Peyer's patch (tissue), 4 donors: ENCODE results near the gene ANK2. TPM values are rescaled to one million over a fixed set of nuclear protein-coding genes. Genes with fewer than 3 reads are reported as not detected.
A peak's percentile ranks its signal among the peaks of the same experiment; 100 is the strongest.

Experiments used
- DNase-seq, 3 donors: peaks; one replicate each; pipeline ENCODE4 v3.0.0-alpha.2; 2017 to 2019
- H3K27ac ChIP-seq, 4 donors: fragments of 200-600 bp; sonication (generic); one replicate each; pipeline ENCODE4 v1.5.1; 2016 to 2019
- H3K27me3 ChIP-seq, 2 donors: fragments of 200-600 bp; sonication (generic); one replicate each; pipeline ENCODE4 v1.5.1; 2019
- H3K36me3 ChIP-seq, 3 donors: fragments of 200-600 bp; sonication (generic); one replicate each; pipeline ENCODE4 v1.5.1; 2016 to 2019
- H3K4me1 ChIP-seq, 4 donors: fragments of 200-600 bp; sonication (generic); one replicate each; pipeline ENCODE4 v1.5.1; 2016 to 2019
- H3K4me3 ChIP-seq, 4 donors: fragments of 200-600 bp; sonication (generic); 1 replicate in 3 of 4; 2 replicates in 1 of 4; pipeline ENCODE4 v1.5.1; 2016 to 2019; ENCODE audit warnings: mild to moderate bottlenecking in 1 of 4
- H3K9me3 ChIP-seq, 4 donors: fragments of 200-600 bp; sonication (generic); one replicate each; pipeline ENCODE4 v1.5.1; 2016 to 2019; ENCODE audit warnings: mild to moderate bottlenecking in 1 of 4
- POLR2A ChIP-seq, 2 donors: fragments of 450-650 bp; IDR thresholded peaks; one replicate each; pipeline ENCODE4 v1.5.1; 2017; ENCODE audit warnings: antibody characterized with exemption in 2 of 2, mild to moderate bottlenecking in 2 of 2, moderate library complexity in 2 of 2
- total RNA-seq, 4 donors: library from RNA; depleted of rRNA; stranded (reverse); fragments of >200 nt; gene quantifications; one replicate each; pipeline ENCODE4 v1.1.0, GENCODE V29; 2016
- TF ChIP-seq, protein P1 (sequence below), 6 experiments: fragments of 450-650 bp in 4 of 6; fragments of 200-600 bp in 2 of 6; sonication (generic) in 1 of 6; IDR thresholded peaks; one replicate each; pipeline ENCODE4 v1.5.1; 2017 to 2019; ENCODE audit warnings: antibody characterized with exemption in 6 of 6, mild to moderate bottlenecking in 3 of 6, moderate library complexity in 1 of 6

Gene ANK2
- total RNA-seq, 4 donors from 2014 or later: 5.3 to 85.0 (median 21.1) TPM

DNA sequence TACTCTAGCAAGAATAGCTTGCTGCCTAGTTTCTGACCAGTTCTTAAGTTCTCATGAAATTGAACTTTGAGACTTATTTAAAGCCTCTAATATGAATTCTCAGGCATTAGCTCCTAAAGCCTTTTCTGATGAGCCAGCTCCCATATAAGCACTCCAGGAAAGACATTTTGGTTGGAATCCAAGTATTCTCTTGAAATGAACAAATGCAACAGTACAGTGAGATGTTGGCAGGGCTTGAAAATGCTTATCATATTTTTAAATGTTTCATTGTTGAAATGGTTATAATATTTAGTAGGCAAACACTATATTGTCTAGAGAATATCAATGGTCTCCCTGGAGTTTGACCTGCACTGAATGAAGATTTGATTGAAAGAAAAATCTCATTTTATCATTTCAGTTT is 240.3 kb downstream of the ANK2 start:
- Histone ChIP-seq H3K9me3 (no peaks in the 10 kb centered on the region), H3K4me3 (no peak overlapping the region), H3K4me1 (no peaks in the 10 kb centered on the region), H3K36me3 (no peaks in the 10 kb centered on the region), H3K27me3 (no peaks in the 10 kb centered on the region), H3K27ac (no peak overlapping the region)
- TF ChIP-seq, protein P1, sequence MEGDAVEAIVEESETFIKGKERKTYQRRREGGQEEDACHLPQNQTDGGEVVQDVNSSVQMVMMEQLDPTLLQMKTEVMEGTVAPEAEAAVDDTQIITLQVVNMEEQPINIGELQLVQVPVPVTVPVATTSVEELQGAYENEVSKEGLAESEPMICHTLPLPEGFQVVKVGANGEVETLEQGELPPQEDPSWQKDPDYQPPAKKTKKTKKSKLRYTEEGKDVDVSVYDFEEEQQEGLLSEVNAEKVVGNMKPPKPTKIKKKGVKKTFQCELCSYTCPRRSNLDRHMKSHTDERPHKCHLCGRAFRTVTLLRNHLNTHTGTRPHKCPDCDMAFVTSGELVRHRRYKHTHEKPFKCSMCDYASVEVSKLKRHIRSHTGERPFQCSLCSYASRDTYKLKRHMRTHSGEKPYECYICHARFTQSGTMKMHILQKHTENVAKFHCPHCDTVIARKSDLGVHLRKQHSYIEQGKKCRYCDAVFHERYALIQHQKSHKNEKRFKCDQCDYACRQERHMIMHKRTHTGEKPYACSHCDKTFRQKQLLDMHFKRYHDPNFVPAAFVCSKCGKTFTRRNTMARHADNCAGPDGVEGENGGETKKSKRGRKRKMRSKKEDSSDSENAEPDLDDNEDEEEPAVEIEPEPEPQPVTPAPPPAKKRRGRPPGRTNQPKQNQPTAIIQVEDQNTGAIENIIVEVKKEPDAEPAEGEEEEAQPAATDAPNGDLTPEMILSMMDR (IDR thresholded peaks at IDR 0.05): no peak
- TF ChIP-seq POLR2A (IDR thresholded peaks at IDR 0.05): no peak
- no peak for DNase-seq

DNA sequence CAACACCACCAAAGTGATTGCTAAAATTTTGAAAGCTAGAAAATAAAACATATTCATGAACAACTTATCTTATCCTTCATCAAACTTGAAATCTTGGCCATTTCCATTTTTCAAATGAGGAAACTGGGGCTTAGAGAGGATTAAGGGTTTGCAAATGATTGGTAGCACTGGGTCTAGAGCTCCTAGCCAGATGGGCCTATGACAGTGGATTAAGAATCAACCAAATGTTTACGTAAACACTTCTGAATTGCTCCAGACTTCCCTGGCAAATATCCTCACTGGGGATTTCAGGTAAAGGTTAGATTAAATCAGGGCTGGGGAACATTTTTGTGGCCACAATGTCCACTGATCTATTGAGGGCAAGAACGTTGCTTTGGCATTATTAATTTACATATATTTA is 241.2 kb downstream of the ANK2 start:
- Histone ChIP-seq H3K27ac (peak overlapping the region in 1 of 4 donors; percentile 77), H3K9me3 (no peaks in the 10 kb centered on the region), H3K4me3 (no peak overlapping the region), H3K36me3 (no peaks in the 10 kb centered on the region), H3K27me3 (no peaks in the 10 kb centered on the region), H3K4me1 (no peaks in the 10 kb centered on the region)
- no peak for DNase-seq
- TF ChIP-seq, protein P1 (IDR thresholded peaks at IDR 0.05): no peak

- Histone ChIP-seq H3K4me1 (no peaks in the 10 kb centered on the region), H3K4me3 (peak overlapping the region in 1 of 4 donors; percentile 2), H3K9me3 (no peaks in the 10 kb centered on the region), H3K36me3 (no peaks in the 10 kb centered on the region), H3K27ac (peak overlapping the region; percentile 38 to 77 (median 49)), H3K27me3 (no peaks in the 10 kb centered on the region)
- DNase-seq: peak in 1 of 3 donors; percentile 47
- TF ChIP-seq POLR2A (IDR thresholded peaks at IDR 0.05): no peak
- TF ChIP-seq, protein P1 (IDR thresholded peaks at IDR 0.05): no peak
These were observed 243.1 kb downstream of the ANK2 start for GRCh38 chr4:113292371-113293042.

DNA sequence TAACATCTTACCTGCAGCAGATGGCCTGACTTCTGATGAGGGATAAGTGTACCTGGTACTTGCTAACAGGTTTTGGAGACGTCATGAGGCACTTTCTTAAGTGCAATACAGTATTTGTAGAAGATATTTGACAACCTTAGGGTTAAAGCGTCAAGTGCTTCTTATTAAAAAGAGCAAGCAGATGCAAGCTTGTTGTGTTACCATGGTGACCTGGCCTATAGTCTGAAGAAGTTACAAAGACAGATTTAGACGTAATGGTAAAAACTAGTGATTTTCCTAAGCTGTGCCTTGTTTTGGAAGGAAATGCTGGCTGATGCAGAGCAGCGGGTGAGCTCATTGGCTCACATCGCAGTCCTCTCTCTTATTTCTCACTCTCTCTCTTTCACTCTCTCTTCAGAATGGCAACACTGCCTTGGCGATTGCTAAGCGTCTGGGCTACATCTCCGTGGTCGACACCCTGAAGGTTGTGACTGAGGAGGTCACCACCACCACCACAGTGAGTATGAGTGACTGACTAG is 243.6 kb downstream of the ANK2 start:
- Histone ChIP-seq H3K4me1 (no peaks in the 10 kb centered on the region), H3K9me3 (no peaks in the 10 kb centered on the region), H3K4me3 (peak overlapping the region in 1 of 4 donors; percentile 2), H3K27ac (peak overlapping the region; percentile 38 to 77 (median 49)), H3K36me3 (no peaks in the 10 kb centered on the region), H3K27me3 (no peaks in the 10 kb centered on the region)
- TF ChIP-seq, protein P1 (IDR thresholded peaks at IDR 0.05): no peak
- no peak for TF ChIP-seq POLR2A (IDR thresholded peaks at IDR 0.05)
- DNase-seq: peak in 1 of 3 donors; percentile 47

GRCh38 chr4:113293674-113294073 is 244.2 kb downstream of the ANK2 start:
- peak overlapping the region in 1 of 4 donors; percentile 2 for H3K4me3 ChIP-seq
- H3K27ac ChIP-seq: peak overlapping the region in 2 of 4 donors; percentile 47 to 77
- no peak for DNase-seq
- H3K4me1 ChIP-seq: no peaks in the 10 kb centered on the region
- no peaks in the 10 kb centered on the region for H3K9me3 ChIP-seq
- TF ChIP-seq, protein P1 (IDR thresholded peaks at IDR 0.05): no peak
- no peak for TF ChIP-seq POLR2A (IDR thresholded peaks at IDR 0.05)
- H3K36me3 ChIP-seq: no peaks in the 10 kb centered on the region
- H3K27me3 ChIP-seq: no peaks in the 10 kb centered on the region
